ENCODE measurements around the gene PIAS2. TPM values are rescaled to one million over a fixed set of nuclear protein-coding genes. Genes with fewer than 3 reads are reported as not detected.

Gene PIAS2
- total RNA-seq, 4 donors from 2014 or later = 12.1 to 42.7 (median 16.9) TPM

- no peaks in the 10 kb centered on the region for H3K27me3 ChIP-seq
- no peak for DNase-seq (ENCODE audit: low spot score in 2 of 2)
- 92% methylated on average over 1 of the region's 1 CpG for WGBS
- H3K4me3 ChIP-seq = no peak overlapping the region
- H3K36me3 ChIP-seq = peaks cover 26% of the 10 kb centered on the region
- TF ChIP-seq CTCF (IDR thresholded peaks at IDR 0.05) (no peak), EP300 (IDR thresholded peaks at IDR 0.05) (no peak), POLR2A (IDR thresholded peaks at IDR 0.05) (no peak), POLR2AphosphoS5 (IDR thresholded peaks at IDR 0.05) (no peak)
- peaks cover 4% of the 10 kb centered on the region for H3K9me3 ChIP-seq
- no peaks in the 10 kb centered on the region for H3K4me1 ChIP-seq
- no peak overlapping the region for H3K27ac ChIP-seq
Observed at GRCh38 chr18:46892842-46893241, 24.5 kb downstream of the PIAS2 start.

GRCh38 chr18:46891742-46892214, 25.5 kb downstream of the PIAS2 start:
- H3K4me3 ChIP-seq = no peak overlapping the region
- WGBS = 84% methylated on average over 3 of the region's 3 CpGs
- peaks cover 4% of the 10 kb centered on the region for H3K9me3 ChIP-seq
- no peak overlapping the region for H3K27ac ChIP-seq
- no peaks in the 10 kb centered on the region for H3K27me3 ChIP-seq
- H3K4me1 ChIP-seq = no peaks in the 10 kb centered on the region
- peaks cover 26% of the 10 kb centered on the region for H3K36me3 ChIP-seq
- DNase-seq (ENCODE audit: low spot score in 2 of 2) = no peak
- TF ChIP-seq CTCF (IDR thresholded peaks at IDR 0.05) (no peak), POLR2AphosphoS5 (IDR thresholded peaks at IDR 0.05) (no peak), EP300 (IDR thresholded peaks at IDR 0.05) (no peak), POLR2A (IDR thresholded peaks at IDR 0.05) (no peak)

GRCh38 chr18:46888965-46889364, 28.3 kb downstream of the PIAS2 start:
- no peak overlapping the region for H3K4me3 ChIP-seq
- no peak for DNase-seq (ENCODE audit: low spot score in 2 of 2)
- H3K27me3 ChIP-seq = no peaks in the 10 kb centered on the region
- TF ChIP-seq EP300 (IDR thresholded peaks at IDR 0.05) (no peak), POLR2AphosphoS5 (IDR thresholded peaks at IDR 0.05) (no peak), POLR2A (IDR thresholded peaks at IDR 0.05) (no peak), CTCF (IDR thresholded peaks at IDR 0.05) (no peak)
- H3K36me3 ChIP-seq = peaks cover 26% of the 10 kb centered on the region
- no peaks in the 10 kb centered on the region for H3K4me1 ChIP-seq
- no peak overlapping the region for H3K27ac ChIP-seq
- WGBS = 95% methylated on average over 1 of the region's 1 CpG
- H3K9me3 ChIP-seq = peaks cover 4% of the 10 kb centered on the region

- no peak for TF ChIP-seq POLR2A (IDR thresholded peaks at IDR 0.05)
- no peak for TF ChIP-seq POLR2AphosphoS5 (IDR thresholded peaks at IDR 0.05)
- no peak for TF ChIP-seq EP300 (IDR thresholded peaks at IDR 0.05)
- no peak for TF ChIP-seq CTCF (IDR thresholded peaks at IDR 0.05)
- Histone ChIP-seq H3K4me3 (no peak overlapping the region), H3K4me1 (no peaks in the 10 kb centered on the region), H3K36me3 (peaks cover 26% of the 10 kb centered on the region), H3K27me3 (no peaks in the 10 kb centered on the region), H3K9me3 (peaks cover 4% of the 10 kb centered on the region), H3K27ac (no peak overlapping the region)
- no peak for DNase-seq (ENCODE audit: low spot score in 2 of 2)
- 62% methylated on average over 2 of the region's 2 CpGs for WGBS
Observed at GRCh38 chr18:46886893-46887292, 30.4 kb downstream of the PIAS2 start.

GRCh38 chr18:46883180-46883579, 34.1 kb downstream of the PIAS2 start:
- TF ChIP-seq EP300 (IDR thresholded peaks at IDR 0.05) = no peak
- TF ChIP-seq CTCF (IDR thresholded peaks at IDR 0.05) = no peak
- TF ChIP-seq POLR2A (IDR thresholded peaks at IDR 0.05) = no peak
- no peak for TF ChIP-seq POLR2AphosphoS5 (IDR thresholded peaks at IDR 0.05)
- Histone ChIP-seq H3K4me3 (no peak overlapping the region), H3K36me3 (no peaks in the 10 kb centered on the region), H3K27ac (no peak overlapping the region), H3K9me3 (no peaks in the 10 kb centered on the region), H3K27me3 (no peaks in the 10 kb centered on the region), H3K4me1 (no peaks in the 10 kb centered on the region)
- 94% methylated on average over 4 of the region's 4 CpGs for WGBS
- no peak for DNase-seq (ENCODE audit: low spot score in 2 of 2)

Measured in suprapubic skin (tissue), 4 donors.